NCI-H1105 treated with DMSO at 0.1 percent for 48 hours (cell line): Measurements from ENCODE around the gene KRTAP2-4.
"Not testable (repeated sequence)": the region's sequence is repeated elsewhere in the genome, so short reads cannot be mapped to it uniquely, and the experiment has no call there.

Experiments
- DNase-seq: peaks from one replicate; lab custom pipeline; 2025; lab: John Stamatoyannopoulos, UW

KRTAP2-4 gene

DNA sequence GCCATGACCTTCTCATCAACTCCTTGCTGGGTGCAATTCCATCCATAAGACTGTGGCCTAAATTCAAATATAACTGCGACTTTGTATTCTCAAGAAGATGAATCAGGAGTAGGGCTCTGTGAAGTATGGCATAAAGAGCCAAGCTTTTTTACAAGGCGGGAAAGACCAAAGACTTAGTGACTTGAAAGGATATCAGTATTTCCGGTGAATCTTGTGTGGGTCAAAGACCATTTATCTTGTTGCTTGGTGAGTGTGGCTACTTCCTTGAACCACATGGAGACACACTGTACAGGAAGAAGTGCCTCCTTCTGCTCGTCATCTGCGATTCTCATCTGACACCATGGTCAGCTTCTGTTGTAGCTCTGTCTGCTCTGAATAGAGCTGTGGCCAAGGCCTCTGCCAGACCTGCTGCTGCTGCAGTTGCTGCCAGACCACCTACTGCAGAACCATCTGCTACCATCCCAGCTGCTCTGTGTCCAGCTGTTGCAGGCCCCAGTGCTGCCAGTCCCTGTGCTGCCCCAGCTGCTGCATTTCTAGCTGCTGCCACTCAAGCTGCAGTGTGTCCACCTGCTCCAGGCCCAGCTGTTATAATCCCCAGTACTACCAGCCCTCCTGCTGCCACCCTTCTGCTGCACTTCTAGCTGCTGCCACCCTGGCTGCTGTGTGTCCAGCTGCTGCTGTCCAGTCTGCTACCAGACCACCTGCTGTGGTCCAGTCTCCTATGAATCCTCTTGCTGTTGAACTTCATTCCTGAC is 6.1 kb upstream of the KRTAP2-4 start:
- no peak for DNase-seq

DNA sequence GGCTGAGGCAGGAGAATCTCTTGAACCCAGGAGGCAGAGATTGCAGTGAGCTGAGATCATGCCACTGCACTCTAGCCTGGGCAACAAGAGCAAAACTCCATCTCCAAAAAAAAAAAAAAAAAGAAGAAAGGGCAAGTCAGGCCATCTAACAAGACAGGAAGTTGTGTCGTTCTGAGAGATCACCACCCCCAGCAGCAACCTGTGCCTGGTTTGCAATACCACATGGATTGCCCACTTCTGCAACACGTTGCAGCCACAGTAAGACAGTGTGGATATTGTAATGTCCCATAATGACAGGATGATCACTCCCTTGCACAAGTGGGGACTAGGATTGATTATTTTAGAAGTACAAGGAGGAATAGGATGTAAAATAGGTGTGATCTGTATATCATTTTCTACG is 3.4 kb upstream of the KRTAP2-4 start:
- no peak for DNase-seq

DNA sequence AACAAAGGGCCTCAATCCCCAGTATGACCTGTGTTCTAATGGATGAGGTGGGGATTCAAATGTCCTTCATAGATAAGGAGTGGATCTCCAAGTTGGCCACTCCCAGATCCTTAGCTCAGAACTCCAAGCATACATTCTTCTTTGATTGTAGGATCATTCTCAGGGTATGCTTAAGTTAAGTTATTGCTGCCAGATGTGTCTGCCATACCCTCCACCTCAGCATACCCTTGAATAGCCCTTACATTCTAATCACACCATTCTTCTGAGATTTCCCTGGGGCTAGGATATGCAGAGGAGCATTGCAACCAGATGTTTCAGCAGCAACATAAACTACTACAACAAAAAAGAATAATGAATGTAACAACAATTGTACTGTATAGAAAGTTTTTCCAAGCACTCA is 1.6 kb upstream of the KRTAP2-4 start:
- no peak for DNase-seq

DNA sequence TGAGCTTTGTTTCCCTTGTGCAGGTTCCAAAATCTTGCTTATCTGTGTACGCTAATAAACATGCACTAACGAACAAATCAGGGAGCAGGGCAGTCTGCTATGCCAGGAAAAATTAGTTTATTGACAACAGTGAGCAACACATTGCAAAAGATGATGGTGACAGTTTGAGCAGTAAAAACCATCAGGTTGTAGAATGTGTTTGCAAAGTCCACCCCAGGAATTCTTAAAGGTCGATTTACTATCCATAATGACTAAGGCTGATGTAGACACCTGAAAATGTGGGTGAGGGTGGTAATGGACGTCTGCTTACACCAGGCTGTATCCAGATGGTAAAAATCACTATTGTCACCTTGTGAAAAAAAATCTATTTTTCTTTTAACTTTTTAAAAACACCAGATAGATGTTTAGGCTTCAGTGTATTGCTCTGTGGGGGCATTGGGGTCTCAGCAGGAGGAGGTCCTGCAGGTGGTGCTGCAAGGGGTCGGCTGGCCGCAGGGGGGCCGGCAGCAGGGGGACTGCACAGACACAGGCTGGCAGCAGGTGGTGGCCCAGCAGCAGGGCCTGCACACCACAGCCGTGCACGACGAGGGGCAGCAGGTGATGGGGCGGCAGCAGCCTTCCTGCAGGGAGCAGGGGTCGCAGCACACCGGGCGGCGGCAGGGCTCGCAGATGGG is 526 bp downstream of the KRTAP2-4 start:
- DNase-seq = not testable (repeated sequence)

DNA sequence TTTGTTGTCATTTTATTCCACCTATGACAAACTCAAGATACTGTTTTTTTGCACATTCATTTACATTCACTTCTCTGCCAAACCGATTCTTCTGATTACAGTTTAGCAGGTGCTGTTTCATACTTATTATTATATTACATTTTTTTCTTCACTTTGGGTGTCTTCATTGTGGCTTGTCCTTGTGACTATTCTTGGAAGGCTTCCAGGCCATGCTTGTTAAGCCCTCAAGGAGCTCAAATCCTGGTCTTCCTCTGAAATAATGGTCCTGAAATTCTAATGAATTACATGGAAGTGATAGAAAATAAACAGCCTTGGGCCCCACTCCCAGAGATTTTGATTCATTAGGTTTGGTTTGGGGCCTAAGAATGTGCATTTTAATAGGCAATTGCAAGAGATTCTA is 1.4 kb downstream of the KRTAP2-4 start:
- no peak for DNase-seq

DNA sequence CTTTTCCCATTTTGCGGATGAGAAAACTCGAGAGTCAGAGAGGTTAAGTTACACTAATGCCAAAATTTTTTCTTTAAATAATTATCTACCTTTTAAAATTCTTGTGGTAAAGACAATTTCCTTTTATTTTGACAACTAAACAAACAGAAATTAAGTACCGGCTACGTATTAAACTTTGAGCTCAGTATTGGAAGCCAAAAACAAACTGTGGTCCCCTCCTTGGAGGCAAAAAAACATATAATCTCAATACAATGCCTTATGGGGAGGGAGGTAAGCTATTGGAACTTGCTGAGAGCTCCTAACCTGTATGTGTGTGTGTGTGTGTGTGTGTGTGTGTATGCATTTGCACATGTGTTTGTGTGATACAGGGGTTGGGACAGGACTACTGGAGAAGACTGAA is 2.2 kb downstream of the KRTAP2-4 start:
- DNase-seq = no peak

DNA sequence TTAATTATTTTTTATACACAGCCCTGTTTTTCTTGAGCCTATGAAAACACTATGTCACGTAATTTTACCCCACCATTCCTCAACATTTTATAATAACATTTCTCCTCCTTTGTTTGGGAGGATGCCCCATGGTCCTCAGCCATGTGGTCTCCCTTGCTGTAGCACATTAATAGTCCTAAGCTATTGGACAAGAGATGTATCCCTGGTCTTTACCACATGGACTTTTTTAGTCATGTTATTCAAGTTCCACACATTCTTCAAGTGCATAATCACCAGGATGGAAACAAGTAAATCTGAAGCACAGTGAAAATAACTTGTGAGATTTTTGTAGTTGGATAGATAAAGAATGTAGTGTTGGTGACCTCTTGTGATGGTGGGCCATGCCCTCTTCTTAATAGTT is 3.7 kb downstream of the KRTAP2-4 start:
- DNase-seq = no peak

DNA sequence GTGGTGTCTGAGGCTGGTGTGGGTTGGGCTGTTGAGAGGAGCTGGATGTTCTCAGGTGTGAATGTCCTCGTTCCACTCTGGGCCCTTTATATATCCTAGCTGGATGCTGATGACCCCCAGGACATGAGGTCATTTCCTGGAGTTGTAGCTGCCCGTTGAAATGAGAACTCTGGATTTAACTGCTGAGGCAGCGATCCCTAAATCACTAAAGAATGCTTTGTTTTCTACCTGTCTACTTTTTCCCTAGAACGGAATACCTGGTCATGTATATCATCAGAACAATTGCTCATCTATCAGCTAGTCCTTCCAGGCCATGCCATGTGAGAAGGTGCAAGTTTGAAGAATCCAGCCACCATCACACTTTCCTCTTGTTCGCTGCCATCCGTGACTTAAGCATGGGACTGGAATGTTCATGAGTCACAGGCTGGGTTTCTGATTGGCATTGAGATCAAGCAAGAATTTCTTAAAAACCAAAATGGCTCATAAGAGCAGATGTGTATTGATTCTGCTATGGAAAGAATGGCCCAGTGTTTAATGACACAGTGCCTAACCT is 5.6 kb downstream of the KRTAP2-4 start, which contains the start of gene KRTAP2-3:
TSS of gene KRTAP2-3 (minus strand) at position 63 of the 553 bp plus-strand sequence. CDS start 64 bp downstream, outside the sequence.
- no peak for DNase-seq

DNA sequence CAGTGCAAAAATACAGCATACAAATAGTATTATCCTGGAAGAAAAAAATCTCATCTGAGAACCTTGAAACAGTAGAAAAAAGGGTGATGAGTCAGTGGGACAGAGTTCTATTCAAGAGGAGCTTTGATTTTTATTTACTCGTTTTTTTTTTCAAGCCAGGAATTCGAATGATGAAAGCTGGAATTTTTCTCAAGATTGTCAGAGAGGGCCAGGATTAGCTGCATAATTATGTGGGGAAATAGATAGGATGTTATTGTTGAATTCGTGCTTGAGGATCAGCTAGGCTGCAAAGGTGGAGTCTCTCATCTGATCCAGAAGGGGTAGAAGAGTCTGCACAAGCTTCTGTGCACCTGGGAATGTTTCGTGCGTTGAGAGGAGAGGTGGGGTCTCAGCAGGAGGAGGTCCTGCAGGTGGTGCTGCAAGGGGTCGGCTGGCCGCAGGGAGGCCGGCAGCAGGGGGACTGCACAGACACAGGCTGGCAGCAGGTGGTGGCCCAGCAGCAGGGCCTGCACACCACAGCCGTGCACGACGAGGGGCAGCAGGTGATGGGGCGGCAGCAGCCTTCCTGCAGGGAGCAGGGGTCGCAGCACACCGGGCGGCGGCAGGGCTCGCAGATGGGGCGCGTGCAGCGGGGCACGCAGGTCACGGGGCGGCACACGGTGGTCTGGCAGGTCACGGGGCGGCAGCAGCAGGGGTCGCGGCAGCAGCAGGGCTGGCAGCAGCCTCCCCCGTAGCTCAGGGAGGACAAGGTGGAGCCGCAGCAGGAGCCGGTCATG is 6.2 kb downstream of the KRTAP2-4 start:
- not testable (repeated sequence) for DNase-seq

DNA sequence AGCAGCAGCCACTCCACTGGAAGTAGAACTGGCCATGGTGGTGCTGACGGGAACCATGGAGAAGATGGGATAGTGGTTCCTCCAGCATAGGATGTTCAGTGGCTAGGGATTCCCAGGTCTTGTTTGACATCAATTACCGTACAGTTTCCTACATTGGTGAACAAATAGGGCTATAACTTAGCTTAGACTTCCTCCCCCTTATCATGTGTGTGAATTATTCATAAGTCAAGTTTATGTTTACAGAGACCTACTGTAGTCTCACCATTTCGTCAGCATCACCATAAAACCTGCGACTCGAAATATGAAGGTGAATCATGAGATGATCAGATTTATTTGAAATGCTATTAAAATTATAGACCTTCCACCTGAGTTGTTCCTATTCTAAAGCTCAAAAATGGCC is 6.9 kb downstream of the KRTAP2-4 start:
- no peak for DNase-seq

DNA sequence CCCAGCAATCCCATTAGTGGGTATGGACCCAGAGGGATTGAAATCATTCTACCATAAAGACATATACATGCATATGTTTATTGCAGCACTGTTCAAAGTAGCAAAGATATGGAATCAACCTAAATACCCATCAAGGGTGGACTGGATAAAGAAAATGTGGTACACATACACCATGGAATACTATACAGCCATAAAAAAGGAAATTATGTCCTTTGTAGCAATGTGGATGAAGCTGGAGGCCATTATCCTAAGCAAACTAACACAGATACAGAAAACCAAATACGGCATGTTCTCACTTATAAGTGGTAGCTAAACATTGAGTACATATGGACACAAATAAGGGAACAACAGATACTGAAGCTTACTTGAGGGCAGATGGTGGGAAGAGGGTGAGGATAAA is 8.1 kb downstream of the KRTAP2-4 start:
- DNase-seq = no peak

DNA sequence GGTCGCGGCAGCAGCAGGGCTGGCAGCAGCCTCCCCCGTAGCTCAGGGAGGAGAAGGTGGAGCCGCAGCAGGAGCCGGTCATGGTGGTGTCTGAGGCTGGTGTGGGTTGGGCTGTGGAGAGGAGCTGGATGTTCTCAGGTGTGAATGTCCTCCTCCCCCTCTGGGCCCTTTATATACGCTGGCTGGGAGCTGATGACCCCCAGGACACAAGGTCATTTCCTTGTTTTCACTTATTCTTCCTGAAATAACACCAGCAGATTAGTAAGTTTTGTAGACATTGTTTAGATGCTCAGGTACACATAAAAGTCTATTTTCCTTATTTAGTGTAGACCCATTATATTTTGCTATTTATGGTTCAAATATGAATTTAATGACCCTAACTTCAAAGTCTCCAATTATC is 10.5 kb downstream of the KRTAP2-4 start, which contains the start of gene KRTAP2-2:
TSS of gene KRTAP2-2 (minus strand) at position 101 of the 400 bp plus-strand sequence. CDS start at position 82, 19 bp downstream.
- not testable (repeated sequence) for DNase-seq

DNA sequence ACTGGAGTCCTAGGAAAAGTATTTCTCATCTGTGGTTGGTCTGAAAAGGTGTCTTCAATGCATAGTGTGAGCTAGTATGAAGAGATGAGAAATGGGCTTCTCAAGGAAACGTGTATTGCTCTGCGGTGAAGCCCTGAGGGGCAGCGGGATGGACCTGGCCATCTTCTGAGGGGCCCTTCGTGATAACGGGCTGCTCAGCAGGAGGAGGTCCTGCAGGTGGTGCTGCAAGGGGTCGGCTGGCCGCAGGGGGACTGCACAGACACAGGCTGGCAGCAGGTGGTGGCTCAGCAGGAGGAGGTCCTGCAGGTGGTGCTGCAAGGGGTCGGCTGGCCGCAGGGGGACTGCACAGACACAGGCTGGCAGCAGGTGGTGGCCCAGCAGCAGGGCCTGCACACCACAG is 11.1 kb downstream of the KRTAP2-4 start:
- DNase-seq = not testable (repeated sequence)

DNA sequence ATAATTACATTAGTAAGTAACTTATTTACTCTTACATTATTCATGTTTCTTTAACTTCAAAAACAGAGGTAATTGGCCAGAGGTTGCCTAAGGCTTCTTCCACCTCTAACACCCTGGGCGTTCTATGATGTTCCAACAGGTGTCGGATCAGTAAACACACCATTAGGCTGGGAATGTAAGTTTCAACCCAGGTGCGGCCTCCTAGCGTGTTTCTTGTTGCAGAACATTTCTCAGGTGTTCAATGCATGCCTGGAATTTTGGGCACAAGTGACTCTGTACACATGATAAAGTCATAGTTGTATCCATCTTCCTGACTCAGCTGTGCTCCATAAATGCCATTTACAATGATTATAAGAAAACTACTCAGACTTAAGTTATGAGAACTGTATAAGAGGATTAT is 11.7 kb downstream of the KRTAP2-4 start:
- DNase-seq = no peak

DNA sequence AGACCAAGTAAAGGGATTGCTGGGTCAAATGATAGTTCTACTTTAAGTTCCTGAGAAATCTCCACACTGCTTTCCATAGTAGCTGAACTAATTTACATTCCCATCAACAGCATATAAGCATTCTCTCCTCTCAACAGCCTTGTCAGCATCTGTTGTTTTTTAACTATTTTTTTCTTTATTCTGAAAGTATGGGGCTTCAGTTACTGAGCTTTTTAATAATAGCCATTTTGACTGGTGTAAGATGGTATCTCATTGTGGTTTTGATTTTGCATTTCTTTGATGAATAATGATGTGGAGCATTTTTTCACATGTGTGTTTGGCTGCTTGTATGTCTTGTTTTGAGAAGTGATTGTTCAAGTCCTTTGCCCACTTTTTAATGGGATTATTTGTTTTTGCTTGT is 13.1 kb downstream of the KRTAP2-4 start:
- no peak for DNase-seq

DNA sequence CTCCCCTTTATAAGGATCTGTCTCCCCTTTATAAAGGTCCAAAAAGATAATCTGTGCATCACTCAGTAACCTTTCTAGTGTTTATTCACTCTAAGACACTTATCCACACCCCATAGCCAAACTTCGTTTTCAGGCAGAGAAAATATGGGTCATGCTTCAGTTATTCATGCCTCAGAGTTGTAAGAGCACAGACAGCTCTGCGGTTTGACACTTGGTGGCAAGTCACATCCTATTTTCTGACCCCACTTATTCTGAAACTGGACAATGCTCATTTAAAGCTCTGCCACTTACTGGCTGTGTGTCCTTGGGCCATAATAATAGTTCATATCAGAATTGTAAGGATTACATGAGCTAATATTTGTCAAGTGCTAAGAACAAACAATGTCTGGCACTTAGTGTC is 16.6 kb downstream of the KRTAP2-4 start:
- no peak for DNase-seq

DNA sequence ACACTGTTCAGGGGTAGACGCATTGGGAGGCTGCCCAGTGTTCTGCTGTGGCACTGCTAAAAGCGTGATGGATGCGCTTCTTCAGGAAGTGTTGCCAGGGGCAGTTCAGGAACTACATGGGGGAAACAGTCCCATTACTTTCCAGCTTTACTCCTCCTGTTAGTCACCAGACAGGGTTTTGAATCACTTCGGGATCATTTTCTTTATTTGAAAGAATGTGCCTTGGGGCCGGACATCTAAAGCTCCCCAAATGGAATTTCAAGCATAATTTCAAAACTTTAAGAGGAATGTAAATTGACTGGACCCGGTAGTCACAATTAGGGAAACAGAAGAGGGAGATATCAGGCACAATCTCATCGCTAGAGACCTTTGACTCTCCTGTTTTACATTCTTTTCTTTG is 17.2 kb downstream of the KRTAP2-4 start:
- no peak for DNase-seq

DNA sequence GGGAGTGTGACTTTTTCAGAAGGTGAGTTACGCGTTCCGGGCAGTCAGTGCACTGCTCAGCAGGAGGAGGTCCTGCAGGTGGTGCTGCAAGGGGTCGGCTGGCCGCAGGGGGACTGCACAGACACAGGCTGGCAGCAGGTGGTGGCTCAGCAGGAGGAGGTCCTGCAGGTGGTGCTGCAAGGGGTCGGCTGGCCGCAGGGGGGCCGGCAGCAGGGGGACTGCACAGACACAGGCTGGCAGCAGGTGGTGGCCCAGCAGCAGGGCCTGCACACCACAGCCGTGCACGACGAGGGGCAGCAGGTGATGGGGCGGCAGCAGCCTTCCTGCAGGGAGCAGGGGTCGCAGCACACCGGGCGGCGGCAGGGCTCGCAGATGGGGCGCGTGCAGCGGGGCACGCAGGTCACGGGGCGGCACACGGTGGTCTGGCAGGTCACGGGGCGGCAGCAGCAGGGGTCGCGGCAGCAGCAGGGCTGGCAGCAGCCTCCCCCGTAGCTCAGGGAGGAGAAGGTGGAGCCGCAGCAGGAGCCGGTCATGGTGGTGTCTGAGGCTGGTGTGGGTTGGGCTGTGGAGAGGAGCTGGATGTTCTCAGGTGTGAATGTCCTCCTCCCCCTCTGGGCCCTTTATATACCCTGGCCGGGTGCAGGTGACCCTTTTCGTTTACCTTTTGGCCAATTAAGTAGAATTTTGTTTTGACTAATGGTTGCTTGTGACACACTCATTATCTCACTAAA is 18.8 kb downstream of the KRTAP2-4 start, which contains the start of gene KRTAP2-1:
TSS of gene KRTAP2-1 (minus strand) at position 582 of the 731 bp plus-strand sequence. CDS start at position 533, 49 bp downstream.
- DNase-seq = not testable (repeated sequence)

DNA sequence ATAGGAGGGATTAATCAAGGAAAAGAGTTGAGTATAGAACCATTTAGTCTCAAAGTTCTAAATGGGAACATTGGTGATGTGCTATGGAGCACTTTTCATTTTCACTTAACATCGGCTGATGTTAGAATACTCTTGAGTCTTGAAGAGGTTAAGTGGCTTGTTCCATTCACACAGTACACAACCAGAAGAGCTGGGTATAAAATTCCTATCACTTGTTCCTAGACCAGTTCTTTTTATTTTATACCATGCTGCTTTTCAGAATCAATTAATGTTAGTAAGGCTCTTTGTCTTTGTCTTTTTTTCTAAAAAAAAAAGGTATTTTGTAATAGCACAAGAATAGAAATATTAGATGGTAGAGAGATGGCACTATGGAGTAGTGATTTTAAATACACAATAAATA is 22.7 kb downstream of the KRTAP2-4 start:
- no peak for DNase-seq

DNA sequence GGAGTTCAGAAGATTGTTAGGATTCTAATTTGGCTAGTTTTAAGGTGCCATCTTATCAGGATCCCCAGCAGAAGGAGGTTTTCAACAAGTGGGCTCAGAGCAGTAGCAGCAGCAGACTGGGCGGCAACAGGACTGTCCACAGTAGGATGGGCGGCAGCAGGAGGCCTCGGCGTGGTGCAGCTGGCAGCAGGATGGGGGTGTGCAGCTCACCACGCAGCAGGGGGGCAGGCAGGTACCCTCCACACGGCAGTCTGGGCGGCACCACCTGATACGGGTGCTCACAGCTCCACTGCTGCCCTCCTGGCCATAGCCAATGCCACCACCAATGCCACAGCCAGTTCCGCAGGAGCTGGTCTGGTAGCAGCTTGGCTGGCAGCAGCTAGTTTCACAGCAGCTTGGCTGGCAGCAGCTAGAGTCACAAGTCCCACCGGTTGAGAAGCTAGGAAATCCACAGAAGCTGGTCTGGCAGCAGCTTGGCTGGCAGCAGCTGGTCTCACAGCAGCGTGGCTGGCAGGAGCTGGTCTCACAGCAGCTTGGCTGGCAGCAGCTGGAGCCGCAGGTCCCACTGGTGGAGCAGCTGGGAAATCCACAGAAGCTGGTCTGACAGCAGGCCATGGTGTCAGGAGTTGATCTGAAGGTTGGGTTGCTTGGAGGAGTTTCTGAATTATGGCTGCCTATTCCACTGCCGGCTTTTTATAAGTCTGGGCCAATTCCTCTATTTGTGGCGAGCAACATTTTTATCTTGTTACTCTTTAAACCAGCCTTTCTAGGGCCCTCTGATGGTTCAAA is 24.7 kb downstream of the KRTAP2-4 start, which contains the start of gene KRTAP1-1:
TSS of gene KRTAP1-1 (minus strand) at position 668 of the 789 bp plus-strand sequence. CDS start at position 615, 53 bp downstream.
- DNase-seq = peak; percentile 64
